ENCODE measurements around the gene FOXL3.
"Not testable (repeated sequence)": the region's sequence is repeated elsewhere in the genome, so short reads cannot be mapped to it uniquely, and the experiment has no call there.

FOXL3 gene

GRCh38 chr7:254337-255037 is 35.5 kb upstream of the FOXL3 start:
- DNase-seq (ENCODE audit: low read depth in 2 of 2, low spot score in 1 of 2): no peak

- DNase-seq (ENCODE audit: low read depth in 2 of 2, low spot score in 1 of 2): no peak
Observed at GRCh38 chr7:255038-255435, 34.9 kb upstream of the FOXL3 start.

DNA sequence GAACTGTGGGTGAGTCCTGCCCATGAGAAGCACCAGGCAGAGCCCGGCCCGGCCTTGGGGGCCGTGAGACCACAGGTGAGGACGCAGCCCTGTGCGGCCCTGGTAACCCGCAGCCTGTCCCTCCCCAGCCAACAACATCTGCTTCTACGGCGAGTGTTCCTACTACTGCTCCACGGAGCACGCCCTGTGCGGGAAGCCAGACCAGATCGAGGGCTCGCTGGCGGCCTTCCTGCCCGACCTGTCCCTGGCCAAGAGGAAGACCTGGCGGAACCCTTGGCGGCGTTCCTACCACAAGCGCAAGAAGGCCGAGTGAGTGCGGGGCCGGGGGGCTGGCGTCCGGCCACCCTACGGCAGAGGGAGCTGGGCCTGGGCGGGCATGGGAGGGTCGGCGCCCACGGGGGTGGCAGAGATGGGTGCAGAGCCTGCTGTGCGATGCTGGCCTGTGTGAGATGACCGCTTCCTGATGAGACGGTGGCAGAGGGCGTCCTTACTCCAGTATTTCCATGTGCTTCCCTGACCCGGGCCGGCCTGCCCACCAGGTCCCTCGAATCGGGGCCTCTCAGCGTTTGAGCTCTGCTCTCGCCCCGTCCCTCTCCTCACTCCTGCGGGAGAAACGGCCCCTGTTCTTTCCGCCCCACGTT is 34.1 kb upstream of the FOXL3 start:
- DNase-seq (ENCODE audit: low read depth in 2 of 2, low spot score in 1 of 2): no peak

GRCh38 chr7:256461-256940 is 33.5 kb upstream of the FOXL3 start:
- DNase-seq (ENCODE audit: low read depth in 2 of 2, low spot score in 1 of 2): no peak

DNA sequence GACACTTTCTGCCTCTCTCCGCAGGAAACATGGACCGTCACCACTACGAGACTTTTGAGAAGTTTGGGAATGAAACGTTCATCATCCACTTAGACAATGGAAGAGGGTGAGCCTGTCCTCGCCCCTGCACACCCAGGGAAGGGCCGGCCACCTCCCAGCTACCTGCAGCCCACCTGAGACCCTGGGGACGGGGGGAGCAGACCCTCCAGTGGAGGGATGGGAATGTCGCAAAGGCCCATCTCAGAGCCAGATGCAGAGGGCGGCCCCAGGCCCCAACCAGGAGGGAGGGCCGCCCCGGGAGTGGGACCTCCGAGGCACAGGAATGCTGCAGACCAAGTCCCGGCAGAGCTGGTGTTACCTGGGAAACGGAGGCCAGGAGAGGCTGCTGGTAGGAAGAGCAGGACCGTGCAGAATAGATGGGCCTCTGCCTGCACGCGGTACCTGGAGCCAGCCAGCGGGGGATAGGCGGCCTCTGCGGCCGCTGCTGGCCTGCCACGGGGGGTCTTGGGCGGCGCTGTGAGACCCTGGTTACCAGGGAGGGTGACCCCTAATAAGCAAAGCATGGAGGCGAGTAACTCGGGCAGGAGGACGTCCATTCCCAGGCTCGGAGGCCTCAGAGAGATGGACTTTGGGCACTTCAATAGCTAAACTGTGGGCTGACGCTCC is 32.9 kb upstream of the FOXL3 start:
- no peak for DNase-seq (ENCODE audit: low read depth in 2 of 2, low spot score in 1 of 2)

DNA sequence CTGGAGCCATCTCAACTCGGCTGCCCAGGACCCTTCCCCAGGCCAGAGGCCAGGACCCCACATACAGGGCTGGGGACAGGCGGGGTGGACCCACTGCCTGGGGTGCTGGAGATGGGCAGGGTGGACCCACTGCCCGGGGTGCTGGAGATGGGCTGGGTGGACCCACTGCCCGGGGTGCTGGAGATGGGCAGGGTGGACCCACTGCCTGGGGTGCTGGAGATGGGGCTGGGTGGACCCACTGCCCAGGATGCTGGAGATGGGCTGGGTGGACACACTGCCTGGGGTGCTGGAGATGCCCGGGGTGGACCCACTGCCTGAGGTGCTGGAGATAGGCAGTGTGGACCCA is 32.4 kb upstream of the FOXL3 start:
- no peak for DNase-seq (ENCODE audit: low read depth in 2 of 2, low spot score in 1 of 2)

- DNase-seq (ENCODE audit: low read depth in 2 of 2, low spot score in 1 of 2): no peak
Observed at GRCh38 chr7:258476-259190, 31.3 kb upstream of the FOXL3 start.

GRCh38 chr7:259191-259505 is 30.8 kb upstream of the FOXL3 start:
- DNase-seq (ENCODE audit: low read depth in 2 of 2, low spot score in 1 of 2): no peak

DNA sequence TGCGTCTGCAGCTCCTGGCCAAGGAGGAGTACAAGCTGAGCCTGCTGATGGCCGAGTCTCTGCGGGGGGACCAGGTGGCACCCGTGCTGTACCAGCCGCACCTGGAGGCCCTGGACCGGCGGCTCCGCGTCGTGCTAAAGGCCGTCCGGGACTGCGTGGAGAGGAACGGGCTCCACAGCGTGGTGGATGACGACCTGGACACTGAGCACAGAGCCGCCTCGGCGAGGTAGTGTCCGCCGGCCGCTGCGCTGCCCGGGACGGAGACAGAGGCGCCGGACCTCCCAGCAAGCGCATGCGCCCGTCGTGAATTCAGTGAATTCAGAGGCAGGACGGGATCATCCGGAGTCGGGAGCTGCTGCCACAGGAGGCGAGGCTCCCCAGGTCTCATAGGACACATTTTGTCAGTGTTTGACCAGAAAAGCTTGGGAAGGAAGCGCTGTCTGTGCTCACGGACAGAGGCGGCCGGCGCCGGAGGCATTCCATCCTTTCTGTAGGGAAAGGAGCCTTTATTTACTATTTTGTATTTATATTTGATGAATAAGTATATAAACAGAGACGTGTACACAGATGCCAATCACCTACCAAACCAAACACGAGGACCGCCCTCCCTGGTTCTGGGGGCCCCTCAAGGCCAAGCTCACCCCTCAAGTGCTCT is 30.1 kb upstream of the FOXL3 start:
- DNase-seq (ENCODE audit: low read depth in 2 of 2, low spot score in 1 of 2): no peak

- DNase-seq (ENCODE audit: low read depth in 2 of 2, low spot score in 1 of 2): no peak
Observed at GRCh38 chr7:260441-261281, 29.3 kb upstream of the FOXL3 start.

GRCh38 chr7:261341-262250 is 28.4 kb upstream of the FOXL3 start:
- DNase-seq (ENCODE audit: low read depth in 2 of 2, low spot score in 1 of 2): no peak

DNA sequence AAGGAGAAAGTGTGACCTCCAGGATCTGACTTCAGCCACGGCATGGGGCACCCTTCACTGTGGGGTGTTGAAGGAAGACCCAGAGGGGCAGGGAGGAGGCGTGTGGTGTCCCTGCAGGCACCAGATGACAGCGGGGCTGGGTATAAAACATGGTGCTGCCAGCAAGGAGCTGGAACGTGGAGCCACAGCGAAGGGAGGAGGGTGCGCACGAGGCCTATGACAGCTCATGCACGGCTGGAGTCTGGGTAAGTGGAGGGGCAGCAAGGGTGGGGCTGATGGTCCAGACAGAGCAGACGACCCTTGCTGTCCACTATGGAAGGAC is 27.8 kb upstream of the FOXL3 start:
- no peak for DNase-seq (ENCODE audit: low read depth in 2 of 2, low spot score in 1 of 2)

GRCh38 chr7:262631-263311 is 27.2 kb upstream of the FOXL3 start:
- DNase-seq (ENCODE audit: low read depth in 2 of 2, low spot score in 1 of 2): not testable (repeated sequence)

- not testable (repeated sequence) for DNase-seq (ENCODE audit: low read depth in 2 of 2, low spot score in 1 of 2)
Observed at GRCh38 chr7:263483-264351, 26.3 kb upstream of the FOXL3 start.

DNA sequence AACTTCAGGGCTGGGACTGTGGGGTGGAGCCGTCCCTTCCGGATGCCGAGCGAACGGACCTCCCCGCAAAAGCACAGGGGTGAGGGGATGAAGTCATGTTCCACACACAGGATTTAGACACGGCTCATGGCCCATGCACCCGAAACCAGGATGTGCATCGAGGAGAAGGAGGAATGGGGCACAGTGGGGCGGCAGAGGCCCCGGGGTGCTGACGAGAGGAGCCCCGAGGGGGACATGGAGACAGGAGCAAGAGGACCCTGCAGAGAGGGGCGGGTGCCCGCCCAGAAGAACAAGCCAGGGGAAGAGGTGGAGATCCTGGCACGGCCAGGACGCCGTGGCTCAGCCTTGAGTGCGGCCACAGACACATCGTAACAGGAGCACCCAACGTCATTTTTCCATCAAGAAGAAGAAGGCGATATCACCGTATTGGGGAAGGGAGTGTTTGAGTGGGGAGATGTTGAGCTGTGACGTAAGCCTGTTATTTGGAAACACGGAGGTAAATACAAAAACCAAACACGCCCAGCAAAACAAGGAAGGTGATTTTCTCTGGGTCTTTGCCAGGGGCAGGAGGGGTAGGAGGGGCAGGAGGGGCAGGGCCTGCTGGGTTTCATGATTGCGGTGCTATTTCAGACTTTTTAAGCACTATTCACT is 25.3 kb upstream of the FOXL3 start:
- DNase-seq (ENCODE audit: low read depth in 2 of 2, low spot score in 1 of 2): no peak

- DNase-seq (ENCODE audit: low read depth in 2 of 2, low spot score in 1 of 2): no peak
Observed at GRCh38 chr7:265192-265997, 24.6 kb upstream of the FOXL3 start.

Measured in stimulated activated CD8-positive, alpha-beta memory T cell treated with anti-CD3 and anti-CD28 coated beads, Interleukin-4, amount 100 ng/mL, for 1 hour (primary cell).